ENCODE data around the gene PRKCB. TPM values are rescaled to one million over a fixed set of nuclear protein-coding genes. Genes with fewer than 3 reads are reported as not detected.
A peak's percentile ranks its signal among the peaks of the same experiment; 100 is the strongest.

PRKCB gene
- polyA plus RNA-seq, 3 donors, result 57.4 to 87.4 (median 75.5) TPM

DNA sequence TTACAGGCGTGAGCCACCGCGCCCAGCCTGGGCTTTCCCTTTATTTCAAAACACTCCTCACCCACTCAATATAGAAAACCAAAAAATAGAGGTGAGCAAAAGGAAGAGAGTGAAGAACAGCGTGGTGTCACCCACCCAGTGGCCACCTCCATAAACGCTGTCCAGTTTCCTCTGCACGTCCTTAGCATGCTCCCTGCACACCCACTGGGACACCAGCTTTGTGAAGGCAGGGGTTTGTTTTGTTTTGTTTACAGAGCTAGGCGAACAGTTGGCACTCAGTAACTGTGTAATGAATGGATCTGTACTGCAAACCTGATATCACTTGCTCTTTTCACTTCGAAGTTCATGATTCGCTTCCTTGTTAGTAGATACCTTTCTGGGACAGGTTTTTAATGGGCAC is 73.0 kb downstream of the PRKCB start:
- H3K9me3 ChIP-seq (replicated peaks in 1 of 2; ENCODE audit: control insufficient read depth in 1 of 2, insufficient read depth in 1 of 2, low read length in 2 of 2), result no peaks in the 10 kb centered on the region

DNA sequence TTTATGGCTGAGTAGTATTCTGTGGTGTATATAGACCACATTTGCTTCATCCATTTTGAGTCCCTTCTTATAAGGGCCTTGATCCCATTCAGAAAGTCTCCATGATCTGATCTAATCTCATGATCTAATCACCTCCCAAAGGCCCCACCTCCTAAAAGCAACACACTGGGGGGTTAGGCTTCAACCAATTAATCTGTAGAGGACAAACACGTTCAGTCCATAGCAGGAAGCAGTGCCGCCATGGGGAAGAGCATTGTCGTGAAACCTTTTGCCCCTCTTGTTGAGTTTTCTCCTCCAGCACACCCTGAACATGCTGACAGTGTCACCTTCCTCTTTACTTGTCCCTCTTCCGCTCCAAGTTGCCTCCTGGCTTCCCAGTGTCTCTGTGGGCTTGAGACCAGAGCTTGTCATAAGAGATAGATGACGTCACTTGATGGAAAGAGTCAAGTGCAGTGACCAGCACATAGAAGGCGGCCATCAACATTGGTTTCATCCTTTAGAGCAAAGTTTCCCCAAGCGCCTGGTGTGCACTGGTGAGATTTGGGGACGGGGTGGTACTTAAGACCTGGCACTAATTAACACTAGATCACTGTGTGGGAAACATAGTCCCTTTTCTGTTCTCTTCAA is 74.1 kb downstream of the PRKCB start:
- Histone ChIP-seq H3K27ac (ENCODE audit: low read depth in 1 of 2, low read length in 2 of 2) (no peak overlapping the region), H3K4me1 (ENCODE audit: control insufficient read depth in 1 of 2, insufficient read depth in 2 of 2, low read length in 2 of 2) (peaks cover 7 to 24% of the 10 kb centered on the region in 2 donors), H3K9ac (ENCODE audit: insufficient read depth, low read length, poor library complexity, severe bottlenecking) (no peak overlapping the region), H4K20me1 (ENCODE audit: insufficient read depth, low read length) (peaks cover 99% of the 10 kb centered on the region), H3K4me3 (replicated peaks in 1 of 3; ENCODE audit: low read depth in 2 of 3, low read length in 3 of 3) (no peak overlapping the region), H3K79me2 (ENCODE audit: insufficient read depth, low read length) (peaks cover 95% of the 10 kb centered on the region), H2AFZ (ENCODE audit: insufficient read depth, low read depth, low read length, poor library complexity, severe bottlenecking) (no peak overlapping the region), H3K27me3 (ENCODE audit: control insufficient read depth in 2 of 2, insufficient read depth in 2 of 2, low read length in 2 of 2) (no peaks in the 10 kb centered on the region), H3K4me2 (replicated peaks; ENCODE audit: extremely low read depth, low read length, poor library complexity, severe bottlenecking) (no peak overlapping the region), H3K36me3 (replicated peaks in 1 of 2; ENCODE audit: control insufficient read depth in 1 of 2, insufficient read depth in 2 of 2, low read length in 2 of 2) (peaks cover 0 to 12% of the 10 kb centered on the region in 2 donors), H3K9me3 (replicated peaks in 1 of 2; ENCODE audit: control insufficient read depth in 1 of 2, insufficient read depth in 1 of 2, low read length in 2 of 2) (no peaks in the 10 kb centered on the region)
- H3K36me3 Mint-ChIP-seq, result peaks cover 19 to 34% of the 10 kb centered on the region in 2 donors
- peaks cover 0 to 3% (median 0%) of the 10 kb centered on the region in 7 donors for H3K9me3 Mint-ChIP-seq
- 74% methylated on average over 3 of the region's 8 CpGs for WGBS (ENCODE audit: insufficient coverage)
- H3K4me3 Mint-ChIP-seq, result no peak overlapping the region
- H3K27ac Mint-ChIP-seq, result peak overlapping the region in 5 of 7 donors; percentile 7 to 73 (median 39)
- intact Hi-C loops (cut with micrococcal nuclease), result no loop called here
- H3K27me3 Mint-ChIP-seq (ENCODE audit: low read depth in 3 of 3), result no peaks in the 10 kb centered on the region
- peaks cover 66% of the 10 kb centered on the region for H3K4me1 Mint-ChIP-seq
- TF ChIP-seq, protein P1, sequence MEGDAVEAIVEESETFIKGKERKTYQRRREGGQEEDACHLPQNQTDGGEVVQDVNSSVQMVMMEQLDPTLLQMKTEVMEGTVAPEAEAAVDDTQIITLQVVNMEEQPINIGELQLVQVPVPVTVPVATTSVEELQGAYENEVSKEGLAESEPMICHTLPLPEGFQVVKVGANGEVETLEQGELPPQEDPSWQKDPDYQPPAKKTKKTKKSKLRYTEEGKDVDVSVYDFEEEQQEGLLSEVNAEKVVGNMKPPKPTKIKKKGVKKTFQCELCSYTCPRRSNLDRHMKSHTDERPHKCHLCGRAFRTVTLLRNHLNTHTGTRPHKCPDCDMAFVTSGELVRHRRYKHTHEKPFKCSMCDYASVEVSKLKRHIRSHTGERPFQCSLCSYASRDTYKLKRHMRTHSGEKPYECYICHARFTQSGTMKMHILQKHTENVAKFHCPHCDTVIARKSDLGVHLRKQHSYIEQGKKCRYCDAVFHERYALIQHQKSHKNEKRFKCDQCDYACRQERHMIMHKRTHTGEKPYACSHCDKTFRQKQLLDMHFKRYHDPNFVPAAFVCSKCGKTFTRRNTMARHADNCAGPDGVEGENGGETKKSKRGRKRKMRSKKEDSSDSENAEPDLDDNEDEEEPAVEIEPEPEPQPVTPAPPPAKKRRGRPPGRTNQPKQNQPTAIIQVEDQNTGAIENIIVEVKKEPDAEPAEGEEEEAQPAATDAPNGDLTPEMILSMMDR (IDR thresholded peaks at IDR 0.05), result no peak
- DNase-seq, result no peak

More for the DNA sequence above, 73.0 kb downstream of the PRKCB start:
- H3K4me1 ChIP-seq (ENCODE audit: control insufficient read depth in 1 of 2, insufficient read depth in 2 of 2, low read length in 2 of 2), result peaks cover 7 to 24% of the 10 kb centered on the region in 2 donors
- no peaks in the 10 kb centered on the region for H3K27me3 Mint-ChIP-seq (ENCODE audit: low read depth in 3 of 3)
- intact Hi-C loops (cut with micrococcal nuclease), result no loop called here
- WGBS (ENCODE audit: insufficient coverage), result 86% methylated on average over 1 of the region's 9 CpGs
- TF ChIP-seq, protein P1 (IDR thresholded peaks at IDR 0.05), result no peak
- H3K36me3 Mint-ChIP-seq, result peaks cover 19 to 34% of the 10 kb centered on the region in 2 donors
- peak overlapping the region in 2 of 7 donors; percentile 75 to 79 for H3K27ac Mint-ChIP-seq
- no peak overlapping the region for H3K27ac ChIP-seq (ENCODE audit: low read depth in 1 of 2, low read length in 2 of 2)
- no peak for DNase-seq
- H3K4me3 ChIP-seq (replicated peaks in 1 of 3; ENCODE audit: low read depth in 2 of 3, low read length in 3 of 3), result no peak overlapping the region
- H3K9ac ChIP-seq (ENCODE audit: insufficient read depth, low read length, poor library complexity, severe bottlenecking), result no peak overlapping the region
- H2AFZ ChIP-seq (ENCODE audit: insufficient read depth, low read depth, low read length, poor library complexity, severe bottlenecking), result no peak overlapping the region
- no peak overlapping the region for H3K4me3 Mint-ChIP-seq
- peaks cover 0 to 3% (median 0%) of the 10 kb centered on the region in 7 donors for H3K9me3 Mint-ChIP-seq
- peaks cover 95% of the 10 kb centered on the region for H3K79me2 ChIP-seq (ENCODE audit: insufficient read depth, low read length)
- H4K20me1 ChIP-seq (ENCODE audit: insufficient read depth, low read length), result peaks cover 99% of the 10 kb centered on the region
- H3K27me3 ChIP-seq (ENCODE audit: control insufficient read depth in 2 of 2, insufficient read depth in 2 of 2, low read length in 2 of 2), result no peaks in the 10 kb centered on the region
- H3K4me2 ChIP-seq (replicated peaks; ENCODE audit: extremely low read depth, low read length, poor library complexity, severe bottlenecking), result no peak overlapping the region
- peaks cover 64% of the 10 kb centered on the region for H3K4me1 Mint-ChIP-seq
- peaks cover 0 to 12% of the 10 kb centered on the region in 2 donors for H3K36me3 ChIP-seq (replicated peaks in 1 of 2; ENCODE audit: control insufficient read depth in 1 of 2, insufficient read depth in 2 of 2, low read length in 2 of 2)

Measured in CD14-positive monocyte (primary cell).